Renal cortical epithelial cell (primary cell): ENCODE data around the gene SF3B2. TPM values are rescaled to one million over a fixed set of nuclear protein-coding genes. Genes with fewer than 3 reads are reported as not detected.
"Not testable (repeated sequence)": the region's sequence is repeated elsewhere in the genome, so short reads cannot be mapped to it uniquely, and the experiment has no call there.

Source experiments
- DNase-seq: peaks from one replicate; pipeline ENCODE4 v3.0.0-alpha.2; 2011; ENCODE audit warnings: low read depth
- total RNA-seq: library from RNA; depleted of rRNA; stranded (reverse); fragments of >200 nt; gene quantifications from 2 replicates; pipeline ENCODE4 v1.2.3, GENCODE V29; 2014

Gene SF3B2
- total RNA-seq, 1 donor from 2014 or later: 141 TPM

DNA sequence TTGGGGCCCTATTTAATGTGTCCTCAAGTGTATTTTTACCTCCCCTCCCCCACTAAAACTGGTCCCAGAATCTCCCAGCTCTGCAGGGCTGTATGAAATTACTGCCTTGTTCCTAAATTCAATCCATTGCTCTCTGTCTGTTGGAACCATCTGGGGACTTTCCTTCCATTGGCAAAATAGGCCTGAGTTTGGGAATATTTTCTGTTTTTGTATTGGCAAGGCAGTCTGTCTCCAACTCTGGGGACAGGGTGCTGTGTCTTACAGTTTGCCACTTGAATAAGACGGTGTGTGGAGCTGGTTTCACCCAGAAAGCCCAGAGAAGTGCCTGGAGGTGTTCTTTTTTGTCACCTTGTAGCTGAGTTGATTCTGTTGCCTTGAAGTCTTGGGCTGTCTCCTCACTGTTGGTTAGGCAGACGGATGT lies 19.2 kb downstream of the SF3B2 start:
- no peak for DNase-seq

DNA sequence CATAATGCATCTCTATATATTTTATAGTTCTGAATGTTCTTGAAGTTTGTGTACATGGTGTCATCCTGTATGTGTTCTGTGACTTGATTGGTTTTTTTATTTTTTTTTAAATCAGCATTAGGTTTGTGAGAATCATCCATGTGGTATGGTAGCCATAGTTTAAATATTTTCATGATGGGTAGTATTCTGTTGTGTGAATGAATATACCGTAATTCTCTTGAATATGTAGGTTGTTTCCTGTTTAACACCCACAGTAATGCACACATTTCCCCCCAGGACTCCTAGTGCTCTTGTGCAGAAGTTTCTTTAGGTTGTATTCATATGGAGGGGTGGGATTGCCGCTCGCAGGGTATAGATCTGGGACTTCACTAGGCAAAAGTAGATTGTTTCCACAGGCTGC lies 19.9 kb downstream of the SF3B2 start:
- DNase-seq: no peak

DNA sequence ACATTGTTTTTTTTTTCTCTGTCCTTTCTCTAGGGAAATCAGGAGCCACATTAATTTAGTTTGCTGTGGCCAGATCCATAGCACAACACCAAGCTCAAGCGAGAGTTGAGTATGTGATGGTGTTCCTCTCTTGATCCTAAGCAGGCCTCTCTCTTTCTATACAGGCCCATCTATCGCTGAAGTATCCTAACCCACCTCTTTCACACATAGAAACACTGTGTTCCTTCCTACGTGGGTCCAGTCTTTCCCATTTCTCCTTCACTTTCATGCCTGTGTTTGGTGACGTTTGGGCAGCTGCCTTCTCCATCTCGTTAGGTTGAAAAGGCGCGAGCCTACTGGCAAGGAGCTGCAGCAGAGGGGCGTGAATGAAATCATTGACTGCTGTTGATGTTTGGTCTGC lies 20.4 kb downstream of the SF3B2 start:
- no peak for DNase-seq

DNA sequence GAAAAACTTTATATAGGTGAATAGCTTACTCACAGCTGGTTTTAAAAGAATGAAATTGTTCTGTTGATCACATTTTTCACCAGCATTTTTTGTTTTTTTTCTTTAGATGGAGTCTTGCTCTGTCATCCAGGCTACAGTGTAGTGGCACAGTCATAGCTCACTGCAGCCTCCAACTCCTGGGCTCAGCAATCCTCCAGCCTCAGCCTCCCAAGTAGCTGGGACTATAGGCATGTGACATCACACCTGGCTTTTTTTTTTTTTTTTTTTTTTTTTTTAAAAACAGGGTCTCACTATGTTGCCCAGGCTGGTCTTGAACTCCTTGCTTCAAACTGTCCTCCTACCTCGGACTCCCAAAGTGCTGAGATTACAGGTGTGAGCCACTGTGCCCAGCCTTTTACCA lies 21.5 kb downstream of the SF3B2 start:
- DNase-seq: no peak

DNA sequence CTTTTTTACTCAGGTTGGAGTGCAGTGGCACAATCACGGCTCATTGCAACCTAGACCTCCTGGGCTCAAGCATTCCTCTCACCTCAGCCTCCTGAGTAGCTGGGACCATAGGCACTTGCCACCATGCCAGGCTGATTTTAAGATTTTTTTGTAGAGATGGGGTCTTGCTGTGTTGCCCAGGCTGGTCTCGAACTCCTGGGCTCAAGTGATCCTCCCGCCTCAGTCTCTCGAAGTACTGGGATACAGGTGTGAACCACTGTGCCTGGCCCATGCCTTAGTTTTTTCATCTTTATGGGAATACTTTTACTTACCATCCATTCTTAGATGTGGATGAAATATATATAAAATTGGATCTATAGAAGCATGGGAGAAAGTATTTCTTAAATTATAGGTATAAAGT lies 23.1 kb downstream of the SF3B2 start:
- DNase-seq: no peak

DNA sequence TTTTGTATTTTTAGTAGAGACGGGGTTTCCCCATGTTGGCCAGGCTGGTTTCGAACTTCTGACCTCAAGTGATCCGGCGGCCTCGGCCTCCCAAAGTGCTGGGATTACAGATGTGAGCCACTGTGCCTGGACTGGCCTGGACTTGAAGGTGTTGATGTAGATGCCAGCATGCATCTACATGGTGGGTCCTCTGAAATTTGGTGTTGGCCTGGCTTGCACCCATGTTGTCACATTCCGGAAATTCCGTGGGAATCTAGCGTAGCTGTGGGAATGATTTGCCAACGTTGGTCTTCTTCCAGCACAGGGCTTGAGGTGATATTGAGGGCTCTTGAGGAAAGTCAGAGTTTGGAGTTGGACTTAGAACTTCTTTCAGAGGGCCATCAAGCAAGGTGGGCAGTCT lies 24.4 kb downstream of the SF3B2 start:
- DNase-seq: no peak

DNA sequence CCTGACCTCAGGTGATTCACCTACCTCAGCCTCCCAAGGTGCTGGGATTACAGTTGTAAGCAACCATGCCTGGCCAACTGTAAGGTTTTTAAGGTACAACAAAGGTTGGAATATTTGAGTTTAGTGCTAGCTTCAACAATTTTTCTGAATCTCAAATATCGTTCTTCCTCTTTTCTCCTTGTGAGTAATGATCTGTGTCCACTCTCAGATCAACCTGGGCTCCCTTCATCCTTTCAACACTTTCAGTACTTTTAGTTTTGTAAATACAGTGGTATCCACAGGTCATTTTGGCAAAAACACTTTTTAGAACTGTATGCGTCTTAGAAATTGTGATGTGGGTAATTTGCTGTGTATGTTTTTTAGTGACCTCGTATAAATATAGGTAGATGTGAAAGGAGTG lies 25.8 kb downstream of the SF3B2 start:
- no peak for DNase-seq

DNA sequence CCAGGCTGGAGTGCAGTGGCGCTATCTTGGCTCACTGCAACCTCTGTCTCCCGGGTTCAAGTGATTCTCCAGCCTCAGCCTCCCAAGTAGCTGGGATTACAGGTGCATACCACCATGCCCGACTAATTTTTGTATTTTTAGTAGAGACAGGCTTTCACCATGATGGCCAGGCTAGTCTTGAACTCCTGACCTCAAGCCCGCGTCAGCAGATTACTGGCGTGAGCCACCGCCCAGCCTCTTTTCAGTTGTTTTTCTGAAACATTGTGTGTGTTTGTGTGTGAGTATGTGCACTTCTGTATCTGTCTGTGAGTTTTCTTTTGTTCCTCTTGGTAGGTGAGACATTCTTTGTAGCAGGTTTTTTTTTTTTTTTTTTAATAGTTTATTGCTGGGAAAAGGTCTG lies 26.8 kb downstream of the SF3B2 start:
- DNase-seq: not testable (repeated sequence)

DNA sequence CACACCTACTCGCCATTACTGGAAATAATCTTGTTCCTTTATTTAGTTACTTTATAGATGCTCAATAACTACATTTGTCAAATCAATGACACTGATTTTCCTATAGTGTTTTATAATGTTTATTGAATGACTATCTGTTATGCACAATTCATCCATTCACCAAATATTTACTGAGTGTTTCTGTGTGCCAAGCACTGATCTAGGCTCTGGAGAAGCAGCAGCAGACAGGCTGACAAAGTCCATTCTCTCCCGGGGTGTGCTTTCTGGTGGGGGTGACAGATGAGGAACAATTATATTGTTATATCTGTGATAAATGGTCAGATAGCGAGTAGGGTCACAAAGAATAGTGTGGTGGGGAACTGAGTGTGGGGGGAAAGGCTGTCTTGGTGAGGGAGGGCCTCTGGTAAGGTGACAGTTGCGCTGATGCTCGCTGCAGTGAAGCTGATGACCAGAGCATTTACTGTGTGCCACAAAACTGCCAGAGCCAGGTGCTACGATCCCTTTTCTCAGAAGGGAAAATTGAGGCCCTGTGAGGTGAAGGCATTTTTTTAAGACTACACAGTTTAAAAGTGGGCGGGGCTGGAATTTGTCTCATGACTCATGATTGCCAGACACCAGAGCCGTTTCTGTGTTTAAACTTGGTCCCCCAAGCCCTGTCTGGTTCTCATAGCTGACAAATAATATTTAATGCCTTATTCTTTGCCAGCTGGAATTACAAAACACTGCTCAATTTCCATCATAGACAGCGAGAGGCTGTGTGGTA lies 28.1 kb downstream of the SF3B2 start:
- peak; percentile 49 for DNase-seq

DNA sequence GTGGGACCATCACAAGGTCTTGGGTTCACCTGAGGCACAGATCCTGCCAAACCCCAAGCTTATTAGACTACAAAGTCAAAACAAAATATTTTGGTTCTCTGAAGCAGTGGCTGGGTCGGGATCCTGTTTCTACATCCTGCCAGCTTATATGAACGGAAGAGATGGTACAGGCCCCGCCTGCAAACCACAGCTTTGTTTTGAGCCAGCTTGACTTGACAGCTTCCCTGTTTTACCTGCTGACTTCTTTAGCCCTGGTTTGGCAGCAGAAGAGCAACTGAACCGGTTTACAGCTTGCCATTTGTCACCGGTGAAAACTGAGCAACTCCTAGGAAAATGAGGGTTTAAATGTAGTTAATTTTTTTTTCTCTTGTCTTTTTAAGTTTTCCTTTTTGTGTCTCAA lies 29.3 kb downstream of the SF3B2 start:
- DNase-seq: peak; percentile 52

DNA sequence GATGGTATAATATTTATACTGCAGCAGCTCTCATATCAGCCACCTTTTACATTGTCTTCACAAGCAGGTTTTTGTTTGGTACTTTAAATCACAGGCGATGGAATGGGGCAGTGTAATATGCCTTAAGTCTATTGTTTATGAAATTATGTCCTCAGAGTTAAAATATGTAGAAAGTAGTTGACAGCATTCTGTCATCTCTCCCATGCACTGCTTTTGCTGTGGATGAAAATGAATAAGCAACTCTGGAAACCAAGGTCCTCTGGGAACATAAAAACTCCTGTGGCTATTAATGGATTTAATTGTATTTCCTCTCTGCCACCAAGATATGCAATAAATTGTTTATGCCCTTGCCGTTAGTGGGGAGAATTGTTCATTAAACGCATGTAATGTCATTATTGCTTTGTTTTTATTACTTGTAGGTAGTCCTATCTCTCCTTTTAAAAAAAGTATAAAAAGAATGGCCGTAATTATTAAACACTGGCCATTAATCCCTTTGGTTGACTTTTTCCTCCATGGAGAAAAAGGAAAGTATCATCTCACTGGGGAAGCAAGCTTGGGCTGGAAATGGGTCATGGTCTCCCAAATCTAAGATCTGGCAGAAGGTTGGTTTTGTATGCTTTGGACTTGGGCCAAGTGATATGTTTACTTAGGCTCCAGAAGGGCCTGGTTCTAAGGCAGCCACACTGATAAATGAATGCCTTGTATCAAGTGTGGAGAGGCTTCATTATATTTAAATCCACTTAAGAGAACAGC lies 31.0 kb downstream of the SF3B2 start:
- DNase-seq: peak; percentile 32

DNA sequence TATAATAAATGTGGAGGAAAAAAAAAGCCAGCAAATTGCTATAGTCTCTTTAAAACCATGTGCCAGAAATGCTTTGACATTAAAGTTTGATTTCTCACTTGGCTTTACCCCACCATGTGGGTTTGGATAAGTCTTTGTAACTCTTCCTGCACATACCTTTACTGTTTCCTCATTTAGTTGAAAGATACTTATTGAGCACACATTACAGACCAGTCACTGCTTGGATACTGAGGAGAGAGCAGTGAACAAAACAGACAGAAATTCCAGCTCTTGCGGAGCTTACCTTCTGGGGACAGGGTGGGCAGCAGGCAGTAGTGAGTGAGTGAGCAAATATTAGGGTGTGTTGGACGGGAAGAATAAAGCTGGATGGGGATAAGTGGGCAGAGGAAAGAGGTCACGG lies 31.6 kb downstream of the SF3B2 start:
- DNase-seq: no peak

DNA sequence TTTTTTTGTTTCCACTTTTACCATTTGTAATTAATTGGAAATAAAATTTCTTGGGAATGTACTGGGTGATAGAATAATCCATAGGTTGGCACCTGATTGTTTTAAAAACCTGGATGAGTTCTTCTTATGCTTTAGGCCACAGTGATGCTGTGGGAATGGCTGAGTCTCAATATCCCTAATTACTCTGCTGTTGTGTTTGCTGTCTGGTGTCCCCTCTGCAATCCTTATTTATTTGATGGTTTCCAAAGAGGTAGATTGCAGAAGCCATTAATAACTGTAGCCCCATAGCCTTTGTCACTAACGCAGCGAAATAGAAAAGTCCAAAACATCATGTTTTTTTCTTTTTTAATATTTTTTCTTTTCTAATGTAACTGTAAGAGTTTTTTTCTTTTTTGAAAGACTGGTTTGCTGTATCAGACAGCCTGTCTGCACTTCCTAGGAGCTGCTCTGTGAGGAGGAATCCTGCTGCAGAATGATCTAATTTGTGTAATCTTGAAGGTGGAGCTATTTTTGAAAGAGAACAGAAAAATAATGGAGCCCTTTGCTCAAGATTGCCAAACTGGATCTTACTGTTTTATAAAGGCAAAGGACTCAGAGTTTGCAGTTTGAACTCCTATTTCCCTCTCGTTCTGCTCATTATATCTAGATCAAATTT lies 32.8 kb downstream of the SF3B2 start:
- DNase-seq: no peak

DNA sequence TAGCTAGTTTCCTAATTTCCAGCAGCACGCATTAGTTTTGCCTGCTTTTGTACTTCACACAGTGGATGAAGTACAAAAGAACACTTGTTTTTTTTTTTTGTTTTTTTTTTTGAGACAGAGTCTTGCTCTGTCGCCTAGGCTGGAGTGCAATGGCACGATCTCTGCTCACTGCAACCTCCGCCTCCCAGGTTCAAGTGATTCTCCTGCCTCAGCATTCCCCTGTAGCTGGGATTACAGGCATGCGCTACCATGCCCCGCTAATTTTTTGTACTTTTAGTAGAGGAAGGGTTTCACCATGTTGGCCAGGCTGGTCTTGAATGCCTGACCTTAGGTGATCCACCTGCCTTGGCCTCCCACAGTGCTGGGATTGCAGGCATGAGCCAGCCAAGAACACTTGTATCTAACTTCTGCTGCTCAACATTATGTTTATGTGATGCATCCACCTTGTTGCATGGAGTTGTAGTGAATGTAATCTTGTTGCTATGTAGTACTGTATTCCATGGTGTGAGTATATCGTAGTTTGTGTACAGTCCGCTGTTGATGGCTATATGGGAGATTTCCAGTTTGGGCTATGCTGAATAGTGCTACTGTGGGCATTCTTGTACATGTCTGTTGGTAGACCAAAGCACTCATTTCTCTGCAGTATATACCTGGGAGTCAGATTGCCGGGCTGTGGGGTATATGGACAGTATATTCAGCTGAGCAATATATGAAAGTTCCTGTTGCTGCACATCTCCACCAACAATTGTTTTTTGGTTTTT lies 35.2 kb downstream of the SF3B2 start:
- no peak for DNase-seq

DNA sequence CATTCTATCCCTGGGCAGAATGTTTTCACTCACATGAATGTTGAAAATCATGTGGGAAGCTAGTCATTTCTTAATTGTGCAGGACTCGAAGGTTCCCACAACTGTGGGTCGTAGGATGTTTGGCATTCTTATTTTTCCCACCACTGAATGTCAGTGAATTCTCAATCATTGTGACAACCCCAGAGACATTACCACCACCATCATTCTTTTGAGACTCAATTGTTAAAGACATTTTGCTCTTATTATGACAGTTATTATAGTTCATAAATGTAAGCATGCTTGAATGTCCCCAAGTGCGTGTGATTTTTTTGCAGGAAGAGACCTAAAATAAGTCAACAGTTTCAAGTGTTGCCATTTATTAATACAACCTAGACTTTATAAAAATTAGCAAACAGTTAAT lies 36.9 kb downstream of the SF3B2 start:
- DNase-seq: no peak

DNA sequence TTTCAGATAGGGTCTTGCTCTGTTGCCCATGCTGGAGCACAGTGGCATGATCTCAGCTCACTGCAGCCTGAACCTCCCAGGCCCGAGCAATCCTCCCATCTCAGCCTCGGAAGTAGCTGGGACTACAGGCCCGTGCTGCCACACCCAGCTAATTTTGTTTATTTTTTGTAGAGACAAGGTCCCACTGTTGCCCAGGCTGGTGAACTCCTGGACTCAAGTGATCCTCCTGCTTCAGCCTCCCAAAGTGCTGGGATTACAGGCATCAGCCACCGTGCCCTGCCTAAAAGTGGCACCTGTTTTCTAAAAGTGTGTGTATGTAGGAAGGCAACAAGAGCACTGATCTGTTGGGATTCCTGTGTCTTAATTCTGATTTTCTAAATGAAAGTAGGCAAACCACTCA lies 38.1 kb downstream of the SF3B2 start:
- no peak for DNase-seq

DNA sequence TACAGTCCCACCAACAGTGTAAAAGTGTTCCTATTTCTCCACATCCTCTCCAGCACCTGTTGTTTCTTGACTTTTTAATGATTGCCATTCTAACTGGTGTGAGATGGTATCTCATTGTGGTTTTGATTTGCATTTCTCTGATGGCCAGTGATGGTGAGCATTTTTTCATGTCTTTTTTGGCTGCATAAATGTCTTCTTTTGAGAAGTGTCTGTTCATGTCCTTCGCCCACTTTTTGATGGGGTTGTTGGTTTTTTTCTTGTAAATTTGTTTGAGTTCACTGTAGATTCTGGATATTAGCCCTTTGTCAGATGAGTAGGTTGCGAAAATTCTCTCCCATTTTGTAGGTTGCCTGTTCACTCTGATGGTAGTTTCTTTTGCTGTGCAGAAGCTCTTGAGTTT lies 40.0 kb downstream of the SF3B2 start:
- not testable (repeated sequence) for DNase-seq

DNA sequence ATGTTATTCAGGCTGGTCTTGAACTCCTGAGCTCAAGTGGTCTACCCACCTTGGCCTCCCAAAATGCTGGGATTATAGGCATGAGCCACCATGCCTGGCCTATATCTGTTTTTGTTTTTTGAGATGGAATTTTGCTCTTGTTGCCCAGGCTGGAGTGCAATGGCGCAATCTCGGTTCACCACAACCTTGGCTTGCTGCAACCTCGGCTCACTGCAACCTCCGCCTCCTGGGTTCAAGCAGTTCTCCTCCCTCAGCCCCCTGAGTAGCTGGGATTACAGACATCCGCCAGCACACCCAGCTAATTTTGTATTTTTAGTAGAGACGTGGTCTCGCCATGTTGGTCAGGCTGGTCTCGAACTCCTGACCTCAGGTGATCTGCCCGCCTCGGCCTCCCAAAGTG lies 47.6 kb downstream of the SF3B2 start:
- not testable (repeated sequence) for DNase-seq

DNA sequence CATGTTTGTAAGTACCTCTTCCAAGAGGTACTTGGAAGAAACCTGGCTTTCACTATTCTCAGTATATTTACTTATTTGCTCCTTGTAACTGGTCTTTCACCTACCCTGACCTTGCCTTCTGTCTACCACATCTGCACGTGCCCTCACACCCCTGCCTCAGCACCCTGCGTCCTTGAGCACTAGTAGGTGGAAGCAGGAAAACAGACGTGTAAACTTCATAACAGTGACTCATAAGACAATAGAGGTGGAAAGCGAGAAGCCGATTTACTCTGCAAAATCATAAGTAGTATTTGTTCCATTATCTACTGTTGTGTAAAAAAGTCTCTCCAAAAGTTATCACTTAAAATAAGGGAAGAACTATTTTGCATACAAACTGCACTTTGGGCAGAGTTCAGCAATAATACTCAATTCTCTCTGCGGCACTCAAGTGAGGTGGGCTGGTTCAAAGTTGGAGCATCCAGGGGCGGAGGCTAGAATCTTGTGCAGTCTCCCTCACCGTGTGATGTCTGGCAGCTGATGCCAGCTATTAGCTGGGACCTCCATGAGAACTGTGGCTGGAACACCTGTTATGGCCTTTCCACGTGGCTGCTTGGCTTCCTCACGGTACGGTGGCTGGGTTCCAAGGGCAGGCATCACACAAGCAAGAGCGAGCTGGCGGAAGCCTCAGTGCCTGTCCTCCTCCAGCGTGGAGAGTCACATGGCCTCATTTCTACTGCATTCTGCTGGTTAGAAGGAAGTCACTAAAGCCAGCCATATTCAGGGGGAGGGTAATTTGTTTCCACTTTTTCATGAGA lies 48.3 kb downstream of the SF3B2 start:
- peak; percentile 72 for DNase-seq

DNA sequence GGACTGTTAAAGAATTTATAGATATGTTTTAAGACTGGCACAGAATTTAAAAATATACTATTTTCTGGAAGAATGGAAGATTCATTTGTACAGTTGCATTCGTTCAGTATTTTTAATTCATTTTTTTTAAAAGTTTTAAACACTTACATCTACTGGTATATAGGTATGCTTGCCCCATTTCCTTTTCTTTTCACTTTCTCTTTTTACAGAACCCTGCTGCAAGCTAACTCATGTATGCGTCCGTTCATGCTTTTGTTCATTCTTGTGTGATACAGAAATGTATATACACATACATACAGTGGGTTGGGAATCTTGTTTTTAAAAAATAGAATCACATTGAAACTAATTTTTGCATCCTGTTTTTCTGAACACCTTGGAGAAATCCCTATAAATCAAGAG lies 48.9 kb downstream of the SF3B2 start:
- DNase-seq: no peak

DNA sequence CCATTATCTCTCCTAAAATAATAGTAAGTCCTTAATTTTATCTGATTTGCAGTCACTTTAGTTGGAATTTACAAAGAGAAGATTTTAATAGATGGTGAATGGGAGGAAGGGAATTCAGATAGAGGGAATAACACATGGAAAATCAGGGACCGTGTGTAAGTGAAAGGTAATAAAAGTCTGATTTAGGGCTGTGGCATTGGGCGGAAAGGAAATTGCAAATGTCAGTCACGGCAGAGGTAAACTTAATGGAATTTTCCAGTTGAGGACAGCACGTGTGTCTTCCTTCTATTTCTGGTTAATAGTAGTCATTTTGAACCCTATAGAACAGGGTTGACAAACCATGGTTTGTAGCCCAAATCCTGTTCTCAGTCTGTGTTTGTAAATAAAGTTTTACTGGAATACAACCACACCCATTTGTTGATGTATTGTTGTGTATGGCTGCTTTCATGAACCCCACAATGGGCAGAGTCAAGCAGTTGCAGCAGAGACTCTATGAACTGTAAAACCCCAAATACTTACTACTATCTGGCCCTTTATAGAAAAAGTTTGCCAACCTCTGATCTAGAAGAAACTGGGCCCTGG lies 52.0 kb downstream of the SF3B2 start:
- DNase-seq: no peak
